Left colon (tissue), 2 donors: Measurements from ENCODE around the gene CCT4. TPM values are rescaled to one million over a fixed set of nuclear protein-coding genes. Genes with fewer than 3 reads are reported as not detected.

Source experiments
- ATAC-seq: fragments of 200-7000 bp; cut with Tn5 transposase; one replicate; pipeline ENCODE4 v1.9.1; 2020; ENCODE audit warnings: mild to moderate bottlenecking, moderate library complexity
- DNase-seq, 2 donors: peaks; one replicate each; pipeline ENCODE4 v3.0.0-alpha.2; 2020
- intact Hi-C, 2 donors: fragments of 100-400 bp; cut with DNase I in 1 of 2; cut with micrococcal nuclease in 1 of 2; formaldehyde crosslinking; loops; one replicate each; pipeline versions ENCODE4 v1.11.2 to v1.14.0; 2022; cut with DNase I, micrococcal nuclease
- total RNA-seq, 2 donors: library from RNA; stranded (reverse); fragmentation: NEBNext Ultra II Directional; extraction: Animal tissue kit (Norgen Biotek cat#: 25700); gene quantifications; one replicate each; pipeline ENCODE4 v1.2.1, GENCODE V29; 2021
- donor health status: DM: no; HTN: no; CAD: no.
- donor health status: DM: yes; HTN: yes; CAD: no.

Gene CCT4
- total RNA-seq, 2 donors from 2014 or later, result 62.9 to 69.6 TPM

GRCh38 chr2:61833971-61834370 lies 54.5 kb downstream of the CCT4 start:
- intact Hi-C loops, result no loop called here
- DNase-seq, result no peak
- no peak for ATAC-seq

DNA sequence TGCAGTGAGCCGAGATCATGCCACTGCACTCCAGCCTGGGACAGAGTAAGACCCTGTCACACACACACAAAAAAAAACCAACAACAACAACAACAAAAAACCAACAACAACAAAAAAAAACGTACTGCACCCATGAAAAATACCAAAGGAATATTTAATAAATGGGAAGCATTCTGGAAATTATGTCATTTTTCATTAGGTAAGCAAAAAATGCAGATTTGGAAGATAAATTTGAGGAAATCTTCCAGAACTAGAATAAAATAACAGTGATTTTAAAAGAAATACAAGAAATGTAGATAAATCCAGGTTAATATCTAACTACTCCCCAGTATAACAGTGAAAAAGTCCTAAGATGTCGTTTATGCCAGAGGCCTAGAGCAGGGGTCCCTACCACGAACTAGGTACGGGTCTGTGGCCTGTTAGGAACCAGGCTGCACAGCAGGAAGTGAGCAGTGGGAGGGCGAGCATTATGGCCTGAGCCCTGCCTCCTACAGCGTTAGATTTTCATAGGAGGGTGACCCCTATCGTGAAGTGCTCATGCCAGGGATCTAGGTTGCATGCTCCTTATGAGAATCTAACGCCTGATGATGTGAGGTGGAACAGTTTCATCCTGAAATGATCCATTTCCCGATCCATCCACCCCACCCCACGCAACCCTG lies 56.1 kb downstream of the CCT4 start:
- no peak for ATAC-seq
- intact Hi-C loops, result no loop called here
- DNase-seq, result no peak

DNA sequence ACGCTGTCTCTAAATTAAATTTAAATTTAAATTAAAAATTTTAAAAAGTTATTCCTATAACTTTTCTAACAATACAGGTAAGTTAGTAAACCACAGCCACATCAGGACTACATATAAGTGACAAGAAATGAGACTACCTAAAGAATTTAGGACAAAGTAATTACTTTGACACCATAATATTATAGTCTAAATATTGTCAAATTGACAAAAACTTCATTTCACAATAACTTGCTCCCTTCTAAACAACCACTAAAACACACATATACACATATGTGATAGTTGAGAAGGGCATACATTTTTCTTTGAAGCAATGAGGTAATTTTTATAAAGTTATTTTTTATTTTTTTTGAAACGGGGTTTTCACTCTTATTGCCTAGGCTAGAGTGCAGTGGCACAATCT lies 66.2 kb downstream of the CCT4 start:
- DNase-seq (no peak), ATAC-seq (no peak)
- intact Hi-C loops, result no loop called here

Other genes starting within 250 kb of the CCT4 start
- gene FAM161A, start 34.6 kb downstream of the CCT4 start, total RNA-seq, result 1 to 10 TPM in 1 of 2 donors, under 1 TPM in 1; 0.73 to 1.2 TPM
- gene COMMD1, start 17.0 kb upstream of the CCT4 start, total RNA-seq, result 10 to 100 TPM; 25.0 to 29.4 TPM